Left ventricle myocardium inferior (tissue), 1 donor: ENCODE results near the gene WDR37. TPM values are rescaled to one million over a fixed set of nuclear protein-coding genes. Genes with fewer than 3 reads are reported as not detected.

Source experiments
- DNase-seq: peaks from one replicate; pipeline ENCODE4 v3.0.0-alpha.2; 2020
- H3K27ac ChIP-seq: fragments of 200-600 bp; replicated peaks from 2 replicates; pipeline ENCODE4 v1.8.0; 2021
- H3K27me3 ChIP-seq: fragments of 200-600 bp; 2 replicates; pipeline ENCODE4 v1.8.0; 2021; ENCODE audit warnings: low read depth
- H3K36me3 ChIP-seq: fragments of 200-600 bp; 2 replicates; pipeline ENCODE4 v1.8.0; 2021
- H3K4me1 ChIP-seq: fragments of 200-600 bp; 2 replicates; pipeline ENCODE4 v1.8.0; 2021
- H3K4me3 ChIP-seq: fragments of 200-600 bp; 2 replicates; pipeline ENCODE4 v1.8.0; 2021; ENCODE audit warnings: mild to moderate bottlenecking, moderate library complexity
- H3K9me3 ChIP-seq: fragments of 200-600 bp; replicated peaks from 2 replicates; pipeline ENCODE4 v1.8.0; 2021
- CTCF ChIP-seq: fragments of 200-600 bp; IDR thresholded peaks from 2 replicates; pipeline ENCODE4 v1.8.0; 2021; ENCODE audit warnings: antibody characterized with exemption, mild to moderate bottlenecking, borderline replicate concordance
- intact Hi-C: fragments of 100-400 bp; cut with micrococcal nuclease; formaldehyde crosslinking; loops from one replicate; pipeline ENCODE4 v1.11.0; 2022
- total RNA-seq: library from RNA; stranded (reverse); fragmentation: NEBNext Ultra II Directional; extraction: Animal tissue kit (Norgen Biotek cat#: 25700); gene quantifications from one replicate; pipeline ENCODE4 v1.2.1, GENCODE V29; 2021
- donor health status: DM: no; HTN: yes; CAD: no; lungs with severe emphysema.

Gene WDR37
- total RNA-seq, 1 donor from 2014 or later, result 28.2 TPM

GRCh38 chr10:1022413-1022812 lies 33.8 kb upstream of the WDR37 start:
- no peaks in the 10 kb centered on the region for H3K27me3 ChIP-seq
- H3K4me3 ChIP-seq, result peak overlapping the region; percentile 60
- peak; percentile 29 for DNase-seq
- no peak for TF ChIP-seq CTCF
- no peaks in the 10 kb centered on the region for H3K9me3 ChIP-seq
- H3K27ac ChIP-seq, result peak overlapping the region; percentile 77
- intact Hi-C loops, result no loop called here
- peaks cover 11% of the 10 kb centered on the region for H3K4me1 ChIP-seq
- H3K36me3 ChIP-seq, result peaks cover 25% of the 10 kb centered on the region

- no peak for DNase-seq
- no peak overlapping the region for H3K4me3 ChIP-seq
- H3K9me3 ChIP-seq, result no peaks in the 10 kb centered on the region
- H3K27ac ChIP-seq, result peak overlapping the region; percentile 61
- peaks cover 9% of the 10 kb centered on the region for H3K36me3 ChIP-seq
- TF ChIP-seq CTCF, result no peak
- no peaks in the 10 kb centered on the region for H3K27me3 ChIP-seq
- peaks cover 11% of the 10 kb centered on the region for H3K4me1 ChIP-seq
- intact Hi-C loops, result no loop called here
Measured at GRCh38 chr10:1024103-1024502, 32.1 kb upstream of the WDR37 start.

GRCh38 chr10:1025683-1026082 lies 30.5 kb upstream of the WDR37 start, which contains the start of gene IDI2:
Gene IDI2, minus strand, starts transcription at chr10:1025859. Its CDS starts 1,136 bp downstream, at chr10:1024723.
- no peak for TF ChIP-seq CTCF

GRCh38 chr10:1026578-1026977 lies 29.6 kb upstream of the WDR37 start:
- Histone ChIP-seq H3K27me3 (no peaks in the 10 kb centered on the region), H3K4me3 (peak overlapping the region; percentile 1), H3K27ac (peak overlapping the region; percentile 61), H3K9me3 (no peaks in the 10 kb centered on the region), H3K4me1 (peaks cover 11% of the 10 kb centered on the region), H3K36me3 (no peaks in the 10 kb centered on the region)
- intact Hi-C loops, result no loop called here
- DNase-seq, result no peak
- TF ChIP-seq CTCF, result no peak

More at GRCh38 chr10:1025683-1026082, 30.5 kb upstream of the WDR37 start, which contains the start of gene IDI2:
- intact Hi-C loops, result no loop called here
- peak within 1 kb of the TSS; percentile 1 for H3K4me3 ChIP-seq
- H3K27ac ChIP-seq, result peak within 1 kb of the TSS; percentile 61
- no peak for DNase-seq
- no peaks in the 10 kb centered on the region for H3K27me3 ChIP-seq
- H3K36me3 ChIP-seq, result no peaks in the 10 kb centered on the region
- no peaks in the 10 kb centered on the region for H3K9me3 ChIP-seq
- H3K4me1 ChIP-seq, result peaks cover 11% of the 10 kb centered on the region

- no peak for DNase-seq
- Histone ChIP-seq H3K9me3 (no peaks in the 10 kb centered on the region), H3K36me3 (no peaks in the 10 kb centered on the region), H3K27me3 (no peaks in the 10 kb centered on the region), H3K27ac (no peak overlapping the region), H3K4me1 (peaks cover 16% of the 10 kb centered on the region), H3K4me3 (no peak overlapping the region)
- intact Hi-C loops, result no loop called here
- TF ChIP-seq CTCF, result no peak
Measured at GRCh38 chr10:1029838-1030237, 26.3 kb upstream of the WDR37 start.
